Esophagus squamous epithelium (tissue), 5 donors: ENCODE measurements around the gene TSKU. TPM values are rescaled to one million over a fixed set of nuclear protein-coding genes. Genes with fewer than 3 reads are reported as not detected.

ENCODE experiments used
- DNase-seq: peaks from one replicate; lab custom pipeline; 2025; lab: John Stamatoyannopoulos, UW
- H3K27ac ChIP-seq, 4 donors: fragments of 200-600 bp; sonication (generic); one replicate each; pipeline ENCODE4 v1.5.1; 2016 to 2019; ENCODE audit warnings: mild to moderate bottlenecking in 1 of 4
- H3K27me3 ChIP-seq, 4 donors: fragments of 200-600 bp; sonication (generic); 1 replicate in 3 of 4; 2 replicates in 1 of 4; pipeline versions ENCODE4 v1.5.1 to v1.6.0; 2017 to 2021; ENCODE audit warnings: antibody characterized with exemption in 1 of 4
- H3K36me3 ChIP-seq, 3 donors: fragments of 200-600 bp; sonication (generic); one replicate each; pipeline ENCODE4 v1.5.1; 2016 to 2019
- H3K4me1 ChIP-seq, 3 donors: fragments of 200-600 bp; sonication (generic); one replicate each; pipeline ENCODE4 v1.5.1; 2017 to 2019
- H3K4me3 ChIP-seq, 4 donors: fragments of 200-600 bp; sonication (generic); 1 replicate in 3 of 4; 2 replicates in 1 of 4; pipeline ENCODE4 v1.5.1; 2016 to 2019; ENCODE audit warnings: mild to moderate bottlenecking in 2 of 4, moderate library complexity in 1 of 4
- H3K9me3 ChIP-seq, 3 donors: fragments of 200-600 bp; sonication (generic); one replicate each; pipeline ENCODE4 v1.5.1; 2016 to 2019
- CTCF ChIP-seq, 6 experiments: fragments of 450-650 bp in 4 of 6; fragments of 200-600 bp in 2 of 6; sonication (generic) in 2 of 6; IDR thresholded peaks; one replicate each; pipeline ENCODE4 v1.5.1; 2016 to 2019; ENCODE audit warnings: antibody characterized with exemption in 6 of 6, mild to moderate bottlenecking in 4 of 6, moderate library complexity in 4 of 6
- POLR2A ChIP-seq, 4 donors: fragments of 450-650 bp; IDR thresholded peaks; one replicate each; pipeline ENCODE4 v1.6.1; 2017; ENCODE audit warnings: antibody characterized with exemption in 4 of 4, mild to moderate bottlenecking in 4 of 4, moderate library complexity in 3 of 4
- WGBS, 2 donors: methylation state at CpG; one replicate each; pipeline ENCODE4 v1.1.5; 2018; 5-methylcytosine and 5-hydroxymethylcytosine counted together
- intact Hi-C: fragments of 100-400 bp; cut with DNase I; formaldehyde crosslinking; loops from one replicate; pipeline ENCODE4 v1.15.0; 2022
- total RNA-seq, 4 donors: library from RNA; depleted of rRNA; stranded (reverse); fragments of >200 nt; gene quantifications; one replicate each; pipeline ENCODE4 v1.1.0, GENCODE V29; 2016
- donor health status: DM: yes; HTN: yes; CAD: no.

The TSKU gene
- total RNA-seq, 4 donors from 2014 or later = 51.4 to 95.9 (median 88.4) TPM

- H3K4me3 ChIP-seq = peak overlapping the region in 1 of 4 donors; percentile 15
- WGBS, 2 donors = 33 to 47% methylated on average over 3 to 6 of the region's 6 CpGs
- H3K4me1 ChIP-seq = peaks cover 69 to 100% (median 74%) of the 10 kb centered on the region in 3 donors
- H3K9me3 ChIP-seq = no peaks in the 10 kb centered on the region
- no peak for DNase-seq
- no peak for TF ChIP-seq POLR2A (IDR thresholded peaks at IDR 0.05)
- TF ChIP-seq CTCF (IDR thresholded peaks at IDR 0.05) = no peak
- peaks cover 4 to 25% (median 5%) of the 10 kb centered on the region in 3 donors for H3K36me3 ChIP-seq
- intact Hi-C loops = no loop called here
- no peaks in the 10 kb centered on the region for H3K27me3 ChIP-seq
- H3K27ac ChIP-seq = peak overlapping the region; percentile 41 to 99 (median 68)
These were observed 8.7 kb downstream of the TSKU start for GRCh38 chr11:76791861-76792260.

- whole genome bisulfite sequencing, 2 donors = 63 to 68% methylated on average over 11 to 12 of the region's 13 CpGs
These were observed 9.5 kb downstream of the TSKU start for GRCh38 chr11:76792505-76793264.

GRCh38 chr11:76793391-76794291, 10.5 kb downstream of the TSKU start:
- 39 to 61% methylated on average over 4 of the region's 9 CpGs for WGBS, 2 donors
- no peaks in the 10 kb centered on the region for H3K27me3 ChIP-seq
- TF ChIP-seq POLR2A (IDR thresholded peaks at IDR 0.05) = no peak
- TF ChIP-seq CTCF (IDR thresholded peaks at IDR 0.05) = no peak
- H3K4me3 ChIP-seq = peak overlapping the region in 1 of 4 donors; percentile 3
- intact Hi-C loops = no loop called here
- H3K4me1 ChIP-seq = peaks cover 60 to 100% (median 69%) of the 10 kb centered on the region in 3 donors
- H3K36me3 ChIP-seq = peaks cover 4 to 43% (median 5%) of the 10 kb centered on the region in 3 donors
- H3K9me3 ChIP-seq = no peaks in the 10 kb centered on the region
- no peak for DNase-seq
- H3K27ac ChIP-seq = peak overlapping the region; percentile 41 to 99 (median 68)

More at GRCh38 chr11:76792505-76793264, 9.5 kb downstream of the TSKU start:
- no peak for DNase-seq
- peaks cover 66 to 100% (median 69%) of the 10 kb centered on the region in 3 donors for H3K4me1 ChIP-seq
- no peaks in the 10 kb centered on the region for H3K9me3 ChIP-seq
- peak overlapping the region; percentile 41 to 99 (median 68) for H3K27ac ChIP-seq
- intact Hi-C loops = no loop called here
- H3K27me3 ChIP-seq = no peaks in the 10 kb centered on the region
- H3K4me3 ChIP-seq = no peak overlapping the region
- TF ChIP-seq CTCF (IDR thresholded peaks at IDR 0.05) (no peak), POLR2A (IDR thresholded peaks at IDR 0.05) (no peak)
- peaks cover 4 to 33% (median 5%) of the 10 kb centered on the region in 3 donors for H3K36me3 ChIP-seq

GRCh38 chr11:76794371-76795289, 11.5 kb downstream of the TSKU start:
- no peak for DNase-seq
- Histone ChIP-seq H3K27ac (peak overlapping the region in 3 of 4 donors; percentile 61 to 99 (median 75)), H3K4me3 (no peak overlapping the region), H3K27me3 (no peaks in the 10 kb centered on the region), H3K4me1 (peaks cover 59 to 100% (median 72%) of the 10 kb centered on the region in 3 donors), H3K9me3 (no peaks in the 10 kb centered on the region), H3K36me3 (peaks cover 4 to 45% (median 5%) of the 10 kb centered on the region in 3 donors)
- intact Hi-C loops = loop anchor here (5.0 kb wide), 1 partner anchor 57 kb away; no protein-coding TSS in a partner anchor
- TF ChIP-seq POLR2A (IDR thresholded peaks at IDR 0.05) (no peak), CTCF (IDR thresholded peaks at IDR 0.05) (no peak)
- WGBS, 2 donors = 38 to 80% methylated on average over 1 to 6 of the region's 12 CpGs
